ENCODE data around the gene PDZD7. TPM values are rescaled to one million over a fixed set of nuclear protein-coding genes. Genes with fewer than 3 reads are reported as not detected.
A peak's percentile ranks its signal among the peaks of the same experiment; 100 is the strongest.

The PDZD7 gene
- total RNA-seq, 1 donor from 2014 or later: not detected

DNA sequence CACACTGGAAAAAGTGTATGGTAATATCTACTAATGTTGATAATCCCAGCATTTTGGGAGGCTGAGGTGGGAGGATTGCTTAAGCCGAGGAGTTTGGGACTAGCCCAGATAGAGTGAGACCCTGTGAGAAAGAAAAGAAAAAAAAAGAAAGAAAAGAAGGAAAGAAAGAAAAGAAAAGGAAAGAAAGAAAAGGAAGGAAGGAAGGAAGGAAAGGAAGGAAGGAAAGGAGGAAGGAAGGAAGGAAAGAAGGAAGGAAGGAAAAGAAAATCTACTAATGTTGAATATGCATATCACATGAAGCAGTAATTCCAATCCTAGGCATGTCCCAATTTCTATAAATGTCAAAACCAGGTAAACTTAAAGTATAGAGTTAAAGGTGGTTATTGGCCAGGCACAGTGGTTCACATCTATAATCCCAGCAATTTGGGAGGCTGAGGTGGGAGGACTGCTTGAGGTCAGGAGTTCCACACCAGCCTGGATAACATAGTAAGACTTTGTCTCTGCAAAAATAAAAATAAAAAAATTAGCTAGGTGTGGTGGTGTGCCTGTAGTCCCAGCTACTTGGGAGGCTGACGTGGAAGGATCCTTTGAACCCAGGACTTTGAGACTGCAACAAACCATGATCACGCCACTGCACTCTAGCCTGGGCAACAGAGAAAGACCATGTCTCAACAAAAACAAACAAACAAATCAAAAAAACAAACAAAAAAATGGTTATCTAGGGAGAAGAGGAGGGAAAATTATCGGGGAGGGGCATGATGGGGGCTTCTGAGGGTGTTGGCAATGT lies 25.6 kb upstream of the PDZD7 start:
- Mint-ChIP-seq H3K36me3 (peaks cover 7% of the 10 kb centered on the region), H3K27ac (no peak overlapping the region), H3K27me3 (ENCODE audit: insufficient read depth, low read depth) (peaks cover 4% of the 10 kb centered on the region), H3K9me3 (no peaks in the 10 kb centered on the region), H3K4me1 (peaks cover 15% of the 10 kb centered on the region), H3K4me3 (no peak overlapping the region)
- H3K27me3 ChIP-seq: peaks cover 16% of the 10 kb centered on the region
- H3K27ac ChIP-seq: no peak overlapping the region
- H3K4me3 ChIP-seq: no peak overlapping the region
- no peaks in the 10 kb centered on the region for H3K36me3 ChIP-seq
- H3K4me1 ChIP-seq: peaks cover 7% of the 10 kb centered on the region
- no peak overlapping the region for H3K4me2 ChIP-seq
- no peaks in the 10 kb centered on the region for H3K9me3 ChIP-seq (ENCODE audit: low read depth)
- peaks cover 23% of the 10 kb centered on the region for H3K79me2 ChIP-seq (ENCODE audit: low read depth)
- TF ChIP-seq, protein P1, sequence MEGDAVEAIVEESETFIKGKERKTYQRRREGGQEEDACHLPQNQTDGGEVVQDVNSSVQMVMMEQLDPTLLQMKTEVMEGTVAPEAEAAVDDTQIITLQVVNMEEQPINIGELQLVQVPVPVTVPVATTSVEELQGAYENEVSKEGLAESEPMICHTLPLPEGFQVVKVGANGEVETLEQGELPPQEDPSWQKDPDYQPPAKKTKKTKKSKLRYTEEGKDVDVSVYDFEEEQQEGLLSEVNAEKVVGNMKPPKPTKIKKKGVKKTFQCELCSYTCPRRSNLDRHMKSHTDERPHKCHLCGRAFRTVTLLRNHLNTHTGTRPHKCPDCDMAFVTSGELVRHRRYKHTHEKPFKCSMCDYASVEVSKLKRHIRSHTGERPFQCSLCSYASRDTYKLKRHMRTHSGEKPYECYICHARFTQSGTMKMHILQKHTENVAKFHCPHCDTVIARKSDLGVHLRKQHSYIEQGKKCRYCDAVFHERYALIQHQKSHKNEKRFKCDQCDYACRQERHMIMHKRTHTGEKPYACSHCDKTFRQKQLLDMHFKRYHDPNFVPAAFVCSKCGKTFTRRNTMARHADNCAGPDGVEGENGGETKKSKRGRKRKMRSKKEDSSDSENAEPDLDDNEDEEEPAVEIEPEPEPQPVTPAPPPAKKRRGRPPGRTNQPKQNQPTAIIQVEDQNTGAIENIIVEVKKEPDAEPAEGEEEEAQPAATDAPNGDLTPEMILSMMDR (IDR thresholded peaks at IDR 0.05): no peak
- no peak for TF ChIP-seq EZH2 (IDR thresholded peaks at IDR 0.05)
- H4K20me1 ChIP-seq (ENCODE audit: low read depth): peaks cover 66% of the 10 kb centered on the region
- DNase-seq (ENCODE audit: low spot score): no peak
- H2AFZ ChIP-seq (replicated peaks): no peak overlapping the region
- H3K9ac ChIP-seq: no peak overlapping the region
- peaks cover 10% of the 10 kb centered on the region for H3F3A ChIP-seq (ENCODE audit: low read depth)

- Histone ChIP-seq H3K9ac (no peak overlapping the region), H4K20me1 (ENCODE audit: low read depth) (peaks cover 78% of the 10 kb centered on the region), H3K9me3 (ENCODE audit: low read depth) (no peaks in the 10 kb centered on the region), H3K4me2 (no peak overlapping the region), H3K27ac (no peak overlapping the region), H3K79me2 (ENCODE audit: low read depth) (peaks cover 23% of the 10 kb centered on the region), H3F3A (ENCODE audit: low read depth) (peaks cover 4% of the 10 kb centered on the region), H3K4me1 (peaks cover 9% of the 10 kb centered on the region), H3K27me3 (peaks cover 22% of the 10 kb centered on the region), H3K4me3 (no peak overlapping the region), H3K36me3 (no peaks in the 10 kb centered on the region), H2AFZ (replicated peaks) (no peak overlapping the region)
- peaks cover 21% of the 10 kb centered on the region for H3K4me1 Mint-ChIP-seq
- H3K36me3 Mint-ChIP-seq: peaks cover 7% of the 10 kb centered on the region
- no peak for DNase-seq (ENCODE audit: low spot score)
- H3K27ac Mint-ChIP-seq: no peak overlapping the region
- TF ChIP-seq, protein P1 (IDR thresholded peaks at IDR 0.05): peak; percentile 30
- no peak for TF ChIP-seq EZH2 (IDR thresholded peaks at IDR 0.05)
- no peaks in the 10 kb centered on the region for H3K9me3 Mint-ChIP-seq
- peaks cover 12% of the 10 kb centered on the region for H3K27me3 Mint-ChIP-seq (ENCODE audit: insufficient read depth, low read depth)
- H3K4me3 Mint-ChIP-seq: no peak overlapping the region
Observed at GRCh38 chr10:101055411-101055810, 24.5 kb upstream of the PDZD7 start.

GRCh38 chr10:101054876-101055275 lies 23.9 kb upstream of the PDZD7 start:
- no peak for DNase-seq (ENCODE audit: low spot score)
- no peaks in the 10 kb centered on the region for H3K9me3 ChIP-seq (ENCODE audit: low read depth)
- peaks cover 3% of the 10 kb centered on the region for H3F3A ChIP-seq (ENCODE audit: low read depth)
- Mint-ChIP-seq H3K27me3 (ENCODE audit: insufficient read depth, low read depth) (peaks cover 15% of the 10 kb centered on the region), H3K36me3 (peaks cover 7% of the 10 kb centered on the region), H3K4me1 (peaks cover 19% of the 10 kb centered on the region), H3K27ac (no peak overlapping the region), H3K4me3 (no peak overlapping the region), H3K9me3 (no peaks in the 10 kb centered on the region)
- no peaks in the 10 kb centered on the region for H3K36me3 ChIP-seq
- peaks cover 83% of the 10 kb centered on the region for H4K20me1 ChIP-seq (ENCODE audit: low read depth)
- no peak overlapping the region for H2AFZ ChIP-seq (replicated peaks)
- peaks cover 10% of the 10 kb centered on the region for H3K4me1 ChIP-seq
- no peak overlapping the region for H3K27ac ChIP-seq
- TF ChIP-seq, protein P1 (IDR thresholded peaks at IDR 0.05): no peak
- TF ChIP-seq EZH2 (IDR thresholded peaks at IDR 0.05) (no peak), EZH2phosphoT487 (IDR thresholded peaks at IDR 0.05) (no peak)
- H3K4me2 ChIP-seq: no peak overlapping the region
- no peak overlapping the region for H3K4me3 ChIP-seq
- H3K79me2 ChIP-seq (ENCODE audit: low read depth): peaks cover 23% of the 10 kb centered on the region
- H3K27me3 ChIP-seq: peaks cover 28% of the 10 kb centered on the region
- no peak overlapping the region for H3K9ac ChIP-seq
